HUES6 (cell line): ENCODE measurements around the gene DHRS4L2.
"Not testable (repeated sequence)": the region's sequence is repeated elsewhere in the genome, so short reads cannot be mapped to it uniquely, and the experiment has no call there.

Source experiments
- H3K27ac ChIP-seq: 2 replicates; pipeline ENCODE4 v1.7.0; 2013; ENCODE audit warnings: low read depth, mild to moderate bottlenecking, low read length, inconsistent platforms
- H3K27me3 ChIP-seq: 2 replicates; pipeline ENCODE4 v1.6.1; 2013; ENCODE audit warnings: low read length; ENCODE audit not compliant: control insufficient read depth, insufficient read depth
- H3K36me3 ChIP-seq: 2 replicates; pipeline ENCODE4 v1.6.1; 2013; ENCODE audit warnings: low read length; ENCODE audit not compliant: control insufficient read depth, insufficient read depth
- H3K4me1 ChIP-seq: 2 replicates; pipeline ENCODE4 v1.6.1; 2013; ENCODE audit warnings: low read length; ENCODE audit not compliant: control insufficient read depth, insufficient read depth
- H3K4me3 ChIP-seq: 2 replicates; pipeline ENCODE4 v1.5.1; 2013; ENCODE audit warnings: low read depth, low read length
- H3K9ac ChIP-seq: one replicate; pipeline ENCODE4 v1.6.1; 2013; ENCODE audit warnings: mild to moderate bottlenecking, low read length
- H3K9me3 ChIP-seq: 2 replicates; pipeline ENCODE4 v1.6.1; 2013; ENCODE audit warnings: low read depth, low read length; ENCODE audit not compliant: control insufficient read depth, insufficient read depth

DHRS4L2 gene

GRCh38 chr14:23974041-23974440, 14.7 kb upstream of the DHRS4L2 start:
- not testable (repeated sequence) for H3K36me3 ChIP-seq, H3K9me3 ChIP-seq, H3K4me3 ChIP-seq, H3K27ac ChIP-seq, H3K9ac ChIP-seq, H3K4me1 ChIP-seq, H3K27me3 ChIP-seq

- not testable (repeated sequence) for H3K4me1 ChIP-seq, H3K9ac ChIP-seq, H3K27ac ChIP-seq, H3K36me3 ChIP-seq, H3K9me3 ChIP-seq, H3K4me3 ChIP-seq, H3K27me3 ChIP-seq
Measured at GRCh38 chr14:23977208-23977607, 11.5 kb upstream of the DHRS4L2 start.

- H3K4me1 ChIP-seq, H3K36me3 ChIP-seq, H3K9me3 ChIP-seq, H3K27ac ChIP-seq, H3K4me3 ChIP-seq, H3K9ac ChIP-seq, H3K27me3 ChIP-seq: not testable (repeated sequence)
Measured at GRCh38 chr14:23981951-23982813, 6.5 kb upstream of the DHRS4L2 start.

DNA sequence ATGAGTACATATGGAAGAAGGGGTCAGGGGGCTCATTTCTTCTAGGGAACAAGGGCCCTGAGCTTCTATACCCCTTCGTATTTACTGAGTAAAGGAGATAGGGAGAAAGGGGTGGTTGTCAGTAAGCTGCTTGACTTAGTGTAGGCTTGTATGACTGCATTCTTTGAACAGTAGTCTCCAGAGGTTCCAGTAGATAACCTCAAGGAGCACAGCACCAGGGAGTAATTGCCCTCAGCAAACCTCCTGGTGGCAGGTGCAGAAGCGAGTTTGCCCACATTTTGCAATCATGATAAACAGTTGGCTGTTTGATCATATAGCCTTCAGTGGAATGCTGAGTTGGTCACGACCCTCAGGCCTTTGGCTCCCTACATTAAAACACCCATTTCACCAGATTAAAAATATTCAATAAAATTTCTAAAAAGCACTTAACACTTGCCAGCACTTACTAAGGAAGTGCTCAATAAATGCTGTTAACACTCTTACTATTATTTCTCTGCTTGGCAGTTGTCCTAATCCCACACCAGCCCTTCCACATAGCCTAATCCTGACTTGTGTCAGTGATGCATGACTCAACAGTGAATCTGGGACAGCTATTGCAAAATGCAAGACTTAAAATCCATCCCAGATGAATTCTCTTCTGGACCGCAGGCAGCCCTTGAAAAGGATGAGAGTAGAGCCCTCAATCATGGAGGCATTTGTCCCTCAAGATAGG, 3.7 kb upstream of the DHRS4L2 start:
- H3K9me3 ChIP-seq = no peaks in the 10 kb centered on the region
- H3K27ac ChIP-seq = no peak overlapping the region

DNA sequence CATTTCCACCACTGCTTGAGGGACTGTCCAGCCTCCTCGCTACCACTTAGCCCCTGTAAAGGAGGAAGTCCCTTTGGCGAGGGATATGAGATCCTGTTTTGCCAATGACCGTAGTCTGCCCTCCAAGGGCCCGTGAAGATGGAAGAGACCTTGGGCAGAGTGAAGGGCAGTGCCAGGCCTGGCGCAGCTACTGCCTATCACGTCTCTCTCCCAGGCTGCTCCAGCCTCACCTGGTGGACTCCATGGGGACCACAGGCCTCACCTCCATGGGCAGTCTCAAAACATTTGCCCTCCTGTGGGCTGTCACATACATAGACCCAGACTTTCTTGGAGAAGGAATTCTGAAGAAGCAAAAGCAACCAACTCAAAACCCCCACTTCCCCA, 514 bp upstream of the DHRS4L2 start:
- H3K27me3 ChIP-seq, H3K27ac ChIP-seq, H3K9ac ChIP-seq, H3K4me1 ChIP-seq, H3K9me3 ChIP-seq, H3K36me3 ChIP-seq: not testable (repeated sequence)
- H3K4me3 ChIP-seq = peak overlapping the region; percentile 18; the same call in 1 of the 2 replicates

More for the DNA sequence above, 3.7 kb upstream of the DHRS4L2 start:
- Histone ChIP-seq H3K9ac (no peak overlapping the region), H3K36me3 (no peaks in the 10 kb centered on the region), H3K4me1 (peaks cover 6% of the 10 kb centered on the region), H3K4me3 (no peak overlapping the region), H3K27me3 (no peaks in the 10 kb centered on the region)

DNA sequence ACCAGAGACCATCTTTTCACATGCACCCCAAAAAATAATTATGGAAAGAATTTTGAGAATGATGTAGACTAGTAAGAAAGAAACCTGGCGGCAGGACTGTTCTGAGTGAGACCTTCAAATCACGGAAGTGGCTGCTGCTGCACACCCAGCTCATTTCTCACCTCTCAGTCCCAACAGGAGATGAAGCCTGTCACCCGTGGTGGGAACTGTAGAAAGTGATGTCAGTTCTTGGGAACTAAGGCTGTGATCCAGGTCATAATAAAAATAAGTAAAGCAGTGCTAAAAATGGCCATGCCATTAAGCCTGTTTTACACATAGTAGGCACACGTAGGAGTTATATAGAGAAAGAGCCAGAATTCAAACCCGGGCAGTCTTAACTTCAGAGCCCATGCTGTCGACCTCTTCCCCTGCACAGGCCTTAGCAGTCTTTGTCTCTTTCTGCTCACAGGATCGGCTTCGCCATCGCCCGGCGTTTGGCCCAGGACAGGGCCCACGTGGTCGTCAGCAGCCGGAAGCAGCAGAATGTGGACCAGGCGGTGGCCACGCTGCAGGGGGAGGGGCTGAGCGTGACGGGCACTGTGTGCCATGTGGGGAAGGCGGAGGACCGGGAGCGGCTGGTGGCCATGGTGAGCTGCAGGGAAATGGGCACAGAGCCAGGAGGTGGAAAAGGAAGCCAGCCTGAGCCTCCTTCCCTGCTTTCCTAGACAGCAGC, 1.2 kb downstream of the DHRS4L2 start:
- H3K9ac ChIP-seq, H3K27me3 ChIP-seq, H3K27ac ChIP-seq, H3K9me3 ChIP-seq, H3K4me3 ChIP-seq, H3K4me1 ChIP-seq, H3K36me3 ChIP-seq: not testable (repeated sequence)

- H3K4me1 ChIP-seq, H3K4me3 ChIP-seq, H3K27me3 ChIP-seq, H3K9me3 ChIP-seq, H3K36me3 ChIP-seq, H3K9ac ChIP-seq, H3K27ac ChIP-seq: not testable (repeated sequence)
Measured at GRCh38 chr14:23990961-23991360, 2.2 kb downstream of the DHRS4L2 start.

GRCh38 chr14:23993042-23993441, 4.3 kb downstream of the DHRS4L2 start:
- not testable (repeated sequence) for H3K36me3 ChIP-seq, H3K27ac ChIP-seq, H3K9me3 ChIP-seq, H3K9ac ChIP-seq, H3K4me3 ChIP-seq, H3K27me3 ChIP-seq, H3K4me1 ChIP-seq

DNA sequence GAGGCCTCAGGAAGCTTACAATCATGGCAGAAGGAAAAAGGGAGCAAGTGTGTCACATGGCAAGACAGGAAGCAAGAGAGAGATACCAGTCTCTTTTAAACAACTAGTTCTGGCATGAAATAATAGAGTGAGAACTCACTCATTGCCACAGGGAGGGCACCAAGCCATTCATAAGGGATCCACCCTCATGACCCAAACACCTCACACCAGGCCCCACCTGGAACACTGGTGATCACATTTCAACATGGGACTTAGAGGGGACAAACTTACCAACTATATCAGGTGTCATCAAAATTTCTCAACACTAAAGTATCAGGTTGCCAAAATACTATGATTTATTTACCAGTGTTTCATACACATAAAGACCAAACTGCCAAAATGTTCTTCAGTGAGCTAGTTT, 7.3 kb downstream of the DHRS4L2 start:
- H3K27me3 ChIP-seq, H3K36me3 ChIP-seq, H3K4me3 ChIP-seq, H3K27ac ChIP-seq, H3K4me1 ChIP-seq, H3K9me3 ChIP-seq, H3K9ac ChIP-seq: not testable (repeated sequence)

DNA sequence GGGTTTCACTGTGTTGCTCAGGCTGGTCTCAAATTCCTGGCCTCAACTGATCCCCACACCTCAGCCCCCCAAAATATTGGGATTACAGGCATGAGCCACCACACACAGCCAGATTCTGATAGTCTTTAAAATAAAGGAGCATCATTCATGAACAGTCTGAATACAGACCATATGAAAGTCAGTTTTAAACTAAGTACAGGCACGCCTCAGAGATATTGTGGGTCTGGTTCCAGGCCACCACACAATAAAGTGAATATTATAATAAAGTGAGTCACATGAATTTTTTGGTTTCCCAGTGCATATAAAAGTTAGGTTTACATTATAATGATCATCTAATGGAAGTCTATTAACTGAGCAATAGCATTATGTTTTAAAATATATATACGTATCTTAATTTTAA, 8.1 kb downstream of the DHRS4L2 start:
- H3K4me3 ChIP-seq, H3K36me3 ChIP-seq, H3K27ac ChIP-seq, H3K27me3 ChIP-seq, H3K9ac ChIP-seq, H3K4me1 ChIP-seq, H3K9me3 ChIP-seq: not testable (repeated sequence)

GRCh38 chr14:23999640-24000039, 10.9 kb downstream of the DHRS4L2 start:
- not testable (repeated sequence) for H3K36me3 ChIP-seq, H3K9me3 ChIP-seq, H3K9ac ChIP-seq, H3K27me3 ChIP-seq, H3K4me3 ChIP-seq, H3K27ac ChIP-seq, H3K4me1 ChIP-seq
